ENCODE measurements around the gene ATE1. TPM values are rescaled to one million over a fixed set of nuclear protein-coding genes. Genes with fewer than 3 reads are reported as not detected.
A peak's percentile ranks its signal among the peaks of the same experiment; 100 is the strongest.

Gene ATE1
- polyA plus RNA-seq, 2 of the 4 experiments (the other 2 are of a cell fraction) = 27.2 to 58.8 TPM

DNA sequence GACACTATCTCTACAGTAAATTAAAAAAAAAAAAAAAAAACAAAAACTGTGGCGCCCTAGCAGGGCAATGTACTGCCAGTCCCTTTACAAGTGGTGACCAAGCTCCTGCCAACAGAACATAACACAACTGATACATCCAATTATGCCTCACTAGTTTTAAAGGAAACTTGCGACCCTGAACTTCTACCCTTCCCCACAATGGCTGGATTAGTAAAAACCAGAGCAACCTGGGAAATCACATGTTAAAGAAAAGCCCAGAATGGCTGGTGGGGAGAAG is 16.5 kb downstream of the ATE1 start:
- ChIA-PET CTCF (interaction anchor here (0.6 to 1.5 kb wide), 4 partner anchors 8 to 31 kb away, joined by 3 to 7 read pairs (median 4); no protein-coding TSS in a partner anchor), POLR2A (no interaction called here)
- Histone ChIP-seq H3K27ac (peak overlapping the region; percentile 71 to 88), H3K4me2 (peak overlapping the region; percentile 45), H3K9me3 (no peaks in the 10 kb centered on the region), H3K4me1 (peaks cover 20% of the 10 kb centered on the region), H3K4me3 (no peak overlapping the region)
- DNase-seq (ENCODE audit: low read depth in 1 of 2, low spot score in 1 of 2) = no peak
- FAIRE-seq = no peak
- 89% methylated on average over 2 of the region's 2 CpGs for WGBS (ENCODE audit: missing lambda C conversion rate)
- ATAC-seq = no peak
- TF ChIP-seq EP300 (IDR thresholded peaks at IDR 0.05) = no peak
- TF ChIP-seq FOXS1 (CRISPR knock-in tag; IDR thresholded peaks at IDR 0.05) = no peak
- TF ChIP-seq CBX2 (IDR thresholded peaks at IDR 0.05; ENCODE audit: borderline replicate concordance, low read depth) = no peak
- TF ChIP-seq ZC3H11A (IDR thresholded peaks at IDR 0.05) = no peak
- no peak for TF ChIP-seq HEYL (CRISPR knock-in tag; IDR thresholded peaks at IDR 0.05)
- no peak for TF ChIP-seq MAZ (IDR thresholded peaks at IDR 0.05; ENCODE audit: borderline replicate concordance, low read depth, low read length)
- no peak for TF ChIP-seq EHF (CRISPR knock-in tag; IDR thresholded peaks at IDR 0.05)

DNA sequence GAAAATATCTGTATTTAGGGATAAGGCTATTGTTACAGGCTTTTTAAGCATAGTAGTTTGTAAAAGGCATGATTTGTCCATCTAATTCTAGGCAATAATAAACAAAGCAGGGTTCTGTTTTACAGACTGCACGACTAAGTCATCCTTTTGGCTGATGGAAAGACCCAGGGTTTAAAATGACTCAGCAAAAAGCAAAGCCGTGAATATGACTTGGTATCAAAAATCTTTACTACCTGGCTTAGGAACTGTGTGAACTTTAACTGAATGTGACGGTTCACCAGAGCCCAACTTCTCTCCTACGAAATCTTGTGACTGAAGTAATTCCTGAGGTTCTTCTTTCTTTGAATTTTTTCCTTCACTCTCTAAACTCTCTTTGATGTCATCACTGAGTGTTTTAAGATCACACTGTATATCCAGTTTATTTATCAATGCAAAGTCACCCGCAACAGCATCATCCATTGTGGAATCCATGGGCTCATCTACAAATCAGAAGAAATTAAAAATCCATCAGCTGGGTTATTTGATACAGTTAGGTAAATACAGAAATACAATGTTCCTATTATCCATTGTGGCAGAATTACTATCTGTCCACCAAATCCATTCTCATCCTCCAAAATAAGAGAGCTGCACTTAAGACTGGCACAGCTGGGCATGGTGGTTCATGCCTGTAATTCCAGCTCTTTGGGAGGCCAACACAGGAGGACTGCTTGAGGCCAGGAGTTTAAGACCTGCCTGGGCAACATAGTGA is 17.0 kb downstream of the ATE1 start:
- FAIRE-seq (peak; percentile 28), ATAC-seq (peak; percentile 56 to 80; a peak in 4 of 6 replicates), DNase-seq (ENCODE audit: low read depth in 1 of 2, low spot score in 1 of 2) (peak; percentile 30 to 68)
- Histone ChIP-seq H3K9me3 (no peaks in the 10 kb centered on the region), H3K4me3 (no peak overlapping the region), H3K4me2 (peak overlapping the region; percentile 45), H3K27ac (peak overlapping the region; percentile 71 to 88), H3K4me1 (peaks cover 20% of the 10 kb centered on the region)
- peak; percentile 100 for TF ChIP-seq MAFK (IDR thresholded peaks at IDR 0.05; ENCODE audit: partially characterized antibody)
- TF ChIP-seq TP53 (CRISPR knock-in tag; IDR thresholded peaks at IDR 0.05) = no peak
- TF ChIP-seq, protein P1, sequence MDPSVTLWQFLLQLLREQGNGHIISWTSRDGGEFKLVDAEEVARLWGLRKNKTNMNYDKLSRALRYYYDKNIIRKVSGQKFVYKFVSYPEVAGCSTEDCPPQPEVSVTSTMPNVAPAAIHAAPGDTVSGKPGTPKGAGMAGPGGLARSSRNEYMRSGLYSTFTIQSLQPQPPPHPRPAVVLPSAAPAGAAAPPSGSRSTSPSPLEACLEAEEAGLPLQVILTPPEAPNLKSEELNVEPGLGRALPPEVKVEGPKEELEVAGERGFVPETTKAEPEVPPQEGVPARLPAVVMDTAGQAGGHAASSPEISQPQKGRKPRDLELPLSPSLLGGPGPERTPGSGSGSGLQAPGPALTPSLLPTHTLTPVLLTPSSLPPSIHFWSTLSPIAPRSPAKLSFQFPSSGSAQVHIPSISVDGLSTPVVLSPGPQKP (IDR thresholded peaks at IDR 0.05; ENCODE audit: low read depth, low read length) = no peak
- peak; percentile 86 for TF ChIP-seq HOXB13 (CRISPR knock-in tag; IDR thresholded peaks at IDR 0.05; ENCODE audit: low read depth)
- peak; percentile 5; the same call in 1 of the 2 replicates for TF ChIP-seq HOXB5 (CRISPR knock-in tag; IDR thresholded peaks at IDR 0.05)
- TF ChIP-seq, protein P2, sequence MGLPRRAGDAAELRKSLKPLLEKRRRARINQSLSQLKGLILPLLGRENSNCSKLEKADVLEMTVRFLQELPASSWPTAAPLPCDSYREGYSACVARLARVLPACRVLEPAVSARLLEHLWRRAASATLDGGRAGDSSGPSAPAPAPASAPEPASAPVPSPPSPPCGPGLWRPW (IDR thresholded peaks at IDR 0.05) = no peak
- 0 out of 2 replicates have a peak, but pooled peaks have one; percentile 26 for TF ChIP-seq ZNF302 (CRISPR knock-in tag; IDR thresholded peaks at IDR 0.05)
- TF ChIP-seq NFE2L2 (conservative IDR thresholded peaks at IDR 0.05; ENCODE audit: low read length) = peak; percentile 99
- TF ChIP-seq FOSL2 (IDR thresholded peaks at IDR 0.05) = no peak
- TF ChIP-seq FOSL2 (CRISPR knock-in tag; IDR thresholded peaks at IDR 0.05) = peak; percentile 54; the same call in 1 of the 2 replicates
- TF ChIP-seq EHF (CRISPR knock-in tag; IDR thresholded peaks at IDR 0.05) = peak; percentile 67; the same call in 1 of the 2 replicates
- 24% methylated on average over 5 of the region's 5 CpGs for WGBS (ENCODE audit: missing lambda C conversion rate)
- ChIA-PET CTCF (interaction anchor here (0.6 to 1.5 kb wide), 4 partner anchors 8 to 30 kb away, joined by 3 to 7 read pairs (median 4); no protein-coding TSS in a partner anchor), POLR2A (no interaction called here)

DNA sequence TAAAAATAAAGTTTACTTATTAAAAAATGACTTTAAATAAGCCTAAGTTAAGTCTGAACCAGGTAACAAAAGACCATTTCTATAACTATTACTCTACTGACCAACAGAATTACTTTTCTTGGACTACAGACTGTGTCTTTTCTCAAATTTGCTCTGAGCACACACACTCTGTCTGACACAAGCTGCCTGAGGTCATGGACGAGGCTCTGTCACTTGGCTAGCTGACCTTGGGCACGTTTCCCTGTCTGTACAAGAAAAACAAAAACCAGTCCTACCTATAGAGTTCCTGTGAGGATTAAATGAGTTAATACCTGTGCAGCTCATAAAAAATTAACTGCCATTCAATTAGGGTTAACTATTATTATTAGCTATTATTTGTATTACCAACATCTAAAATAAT is 22.9 kb downstream of the ATE1 start:
- no peak for ATAC-seq
- TF ChIP-seq, protein P2 (IDR thresholded peaks at IDR 0.05) = no peak
- TF ChIP-seq EHF (CRISPR knock-in tag; IDR thresholded peaks at IDR 0.05) (no peak), CBX2 (IDR thresholded peaks at IDR 0.05; ENCODE audit: borderline replicate concordance, low read depth) (no peak), HDAC2 (IDR thresholded peaks at IDR 0.05) (no peak), SMC3 (IDR thresholded peaks at IDR 0.05) (no peak), MAFK (IDR thresholded peaks at IDR 0.05; ENCODE audit: partially characterized antibody) (no peak), NFE2L2 (conservative IDR thresholded peaks at IDR 0.05; ENCODE audit: low read length) (no peak), POLR2AphosphoS2 (conservative IDR thresholded peaks at IDR 0.05; ENCODE audit: low read length) (no peak), FOSL2 (IDR thresholded peaks at IDR 0.05) (no peak), FOSL2 (CRISPR knock-in tag; IDR thresholded peaks at IDR 0.05) (no peak), RNF2 (IDR thresholded peaks at IDR 0.05; ENCODE audit: borderline replicate concordance, low read depth) (no peak), RFX5 (IDR thresholded peaks at IDR 0.05) (no peak), KDM5A (IDR thresholded peaks at IDR 0.05) (no peak), FOSB (CRISPR knock-in tag; IDR thresholded peaks at IDR 0.05) (no peak), JUN (IDR thresholded peaks at IDR 0.05) (no peak), POLR2A (IDR thresholded peaks at IDR 0.05; ENCODE audit: low read length) (no peak)
- TF ChIP-seq, protein P3, sequence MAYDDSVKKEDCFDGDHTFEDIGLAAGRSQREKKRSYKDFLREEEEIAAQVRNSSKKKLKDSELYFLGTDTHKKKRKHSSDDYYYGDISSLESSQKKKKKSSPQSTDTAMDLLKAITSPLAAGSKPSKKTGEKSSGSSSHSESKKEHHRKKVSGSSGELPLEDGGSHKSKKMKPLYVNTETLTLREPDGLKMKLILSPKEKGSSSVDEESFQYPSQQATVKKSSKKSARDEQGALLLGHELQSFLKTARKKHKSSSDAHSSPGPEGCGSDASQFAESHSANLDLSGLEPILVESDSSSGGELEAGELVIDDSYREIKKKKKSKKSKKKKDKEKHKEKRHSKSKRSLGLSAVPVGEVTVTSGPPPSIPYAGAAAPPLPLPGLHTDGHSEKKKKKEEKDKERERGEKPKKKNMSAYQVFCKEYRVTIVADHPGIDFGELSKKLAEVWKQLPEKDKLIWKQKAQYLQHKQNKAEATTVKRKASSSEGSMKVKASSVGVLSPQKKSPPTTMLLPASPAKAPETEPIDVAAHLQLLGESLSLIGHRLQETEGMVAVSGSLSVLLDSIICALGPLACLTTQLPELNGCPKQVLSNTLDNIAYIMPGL (CRISPR knock-in tag; IDR thresholded peaks at IDR 0.05; ENCODE audit: borderline replicate concordance) = no peak
- TF ChIP-seq, protein P4, sequence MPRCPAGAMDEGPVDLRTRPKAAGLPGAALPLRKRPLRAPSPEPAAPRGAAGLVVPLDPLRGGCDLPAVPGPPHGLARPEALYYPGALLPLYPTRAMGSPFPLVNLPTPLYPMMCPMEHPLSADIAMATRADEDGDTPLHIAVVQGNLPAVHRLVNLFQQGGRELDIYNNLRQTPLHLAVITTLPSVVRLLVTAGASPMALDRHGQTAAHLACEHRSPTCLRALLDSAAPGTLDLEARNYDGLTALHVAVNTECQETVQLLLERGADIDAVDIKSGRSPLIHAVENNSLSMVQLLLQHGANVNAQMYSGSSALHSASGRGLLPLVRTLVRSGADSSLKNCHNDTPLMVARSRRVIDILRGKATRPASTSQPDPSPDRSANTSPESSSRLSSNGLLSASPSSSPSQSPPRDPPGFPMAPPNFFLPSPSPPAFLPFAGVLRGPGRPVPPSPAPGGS (IDR thresholded peaks at IDR 0.05) = no peak
- TF ChIP-seq, protein P1 (IDR thresholded peaks at IDR 0.05; ENCODE audit: low read depth, low read length) = no peak
- ChIA-PET CTCF (interaction anchor here (0.6 kb wide), 1 partner anchor 188 kb away, joined by 3 read pairs; no protein-coding TSS in a partner anchor), POLR2A (no interaction called here)
- 60% methylated on average over 2 of the region's 2 CpGs for WGBS (ENCODE audit: missing lambda C conversion rate)
- no peak for DNase-seq (ENCODE audit: low read depth in 1 of 2, low spot score in 1 of 2)
- no peaks in the 10 kb centered on the region for H3K9me3 ChIP-seq
- no peak overlapping the region for H3K27ac ChIP-seq
- H3K4me1 ChIP-seq = peaks cover 8% of the 10 kb centered on the region; the same call in 2 of the 3 replicates
- no peak overlapping the region for H3K4me2 ChIP-seq
- FAIRE-seq = no peak
- H3K4me3 ChIP-seq = no peak overlapping the region

Data from A549 (cell line).